K562 (cell line): ENCODE measurements around the gene BSPH1. TPM values are rescaled to one million over a fixed set of nuclear protein-coding genes. Genes with fewer than 3 reads are reported as not detected.

Experiments used
- ATAC-seq: fragments of 200-7000 bp; cut with Tn5 transposase; 3 replicates; pipeline ENCODE4 v1.9.1; 2020; ENCODE audit warnings: moderate library complexity
- BruUV-seq: library from RNA; stranded (reverse); fragments of 400-500 nt; replicated peaks from 2 replicates; lab custom pipeline; 2021; lab: Mats Ljungman, UMichigan
- CTCF ChIA-PET: fragments of 300-600 bp; formaldehyde crosslinking; extraction: SDS; loops from one replicate; lab custom pipeline; 2021; ENCODE audit warnings: low intra/inter-chr PET ratio; lab: Yijun Ruan, JAX
- POLR2A ChIA-PET: fragments of 300-600, 350-650 bp; sonication (Branson Sonifier 250); formaldehyde crosslinking; extraction: SDS; loops from one replicate; lab custom pipeline; 2021; ENCODE audit warnings: antibody characterized with exemption, inconsistent platforms; lab: Yijun Ruan, JAX
- DNase-seq, 4 experiments: peaks; one replicate each; pipeline versions ENCODE4 v3.0.0 to v3.0.0-alpha.2; 2011 to 2018; ENCODE audit warnings: low spot score in 3 of 4, mixed read lengths in 3 of 4; ENCODE audit errors: extremely low read depth in 1 of 4
- FAIRE-seq: peaks from 2 replicates; lab custom pipeline; 2011; peaks lifted over from hg19 to GRCh38; lab: Jason Lieb, UNC
- H2AFZ ChIP-seq: 2 replicates; pipeline ENCODE4 v1.6.0; 2011; ENCODE audit warnings: low read depth, low read length, control low read depth, inconsistent platforms
- H3K27ac ChIP-seq: fragments of 200-600 bp; 3 replicates; pipeline ENCODE4 v1.8.0; 2011; ENCODE audit warnings: low read depth, mild to moderate bottlenecking, control low read depth, inconsistent platforms, low read length, moderate library complexity, mixed read lengths; ENCODE audit errors: extremely low read depth
- H3K27me3 ChIP-seq, 2 experiments: fragments of 300-600 bp in 1 of 2; 2 replicates in 1 of 2; 3 replicates in 1 of 2; pipeline versions ENCODE4 v1.6.0 to v1.8.0; 2011; ENCODE audit warnings: inconsistent platforms in 2 of 2, low read length in 2 of 2, mild to moderate bottlenecking in 1 of 2, mixed read lengths in 1 of 2, moderate library complexity in 1 of 2; ENCODE audit not compliant: control insufficient read depth in 2 of 2, insufficient read depth in 2 of 2
- H3K36me3 ChIP-seq: fragments of 300-600 bp; 3 replicates; pipeline ENCODE4 v1.8.0; 2011; ENCODE audit warnings: mild to moderate bottlenecking, low read length, inconsistent platforms; ENCODE audit not compliant: control insufficient read depth, insufficient read depth
- H3K4me1 ChIP-seq, 2 experiments: fragments of 200-600 bp in 1 of 2; replicated peaks in 1 of 2; 2 replicates in 1 of 2; 3 replicates in 1 of 2; pipeline versions ENCODE4 v1.5.1 to v1.8.0; 2011; ENCODE audit warnings: inconsistent platforms in 2 of 2, low read length in 2 of 2, mild to moderate bottlenecking in 1 of 2, mixed read lengths in 1 of 2, moderate library complexity in 1 of 2; ENCODE audit not compliant: control insufficient read depth in 2 of 2, insufficient read depth in 2 of 2
- H3K4me2 ChIP-seq: 2 replicates; pipeline ENCODE4 v1.6.1; 2011; ENCODE audit warnings: low read length, control low read depth, inconsistent platforms, mixed read lengths; ENCODE audit not compliant: insufficient read depth
- H3K4me3 ChIP-seq: fragments of 200-600 bp; sonication (generic), shearing (Covaris generic); 2 replicates; pipeline ENCODE4 v1.5.1; 2016; ENCODE audit warnings: control low read depth, inconsistent platforms
- H3K79me2 ChIP-seq: fragments of 200-600 bp; 3 replicates; pipeline ENCODE4 v1.8.0; 2011; ENCODE audit warnings: low read length, inconsistent platforms; ENCODE audit not compliant: control insufficient read depth, insufficient read depth
- H3K9ac ChIP-seq, 2 experiments: 2 replicates each; pipeline versions ENCODE4 v1.6.0 to v1.6.1; 2011; ENCODE audit warnings: low read depth in 2 of 2, low read length in 2 of 2, control low read depth in 1 of 2, inconsistent platforms in 1 of 2, mild to moderate bottlenecking in 1 of 2, mixed read lengths in 1 of 2; ENCODE audit not compliant: insufficient read depth in 1 of 2
- H3K9me1 ChIP-seq: one replicate; pipeline ENCODE4 v1.6.0; 2011; ENCODE audit warnings: inconsistent platforms, mild to moderate bottlenecking, low read length, moderate library complexity; ENCODE audit not compliant: control insufficient read depth, insufficient read depth
- H3K9me3 ChIP-seq: replicated peaks from 2 replicates; pipeline ENCODE4 v1.5.1; 2011; ENCODE audit warnings: low read depth, low read length, inconsistent platforms; ENCODE audit not compliant: control insufficient read depth, insufficient read depth
- H4K20me1 ChIP-seq: replicated peaks from 2 replicates; pipeline ENCODE4 v1.6.1; 2011; ENCODE audit warnings: low read length, inconsistent platforms, mixed read lengths; ENCODE audit not compliant: control insufficient read depth, insufficient read depth
- FOXK2 ChIP-seq, 2 experiments: fragments of 450-650 bp; IDR thresholded peaks in 1 of 2; conservative IDR thresholded peaks in 1 of 2; 2 replicates each; pipeline ENCODE4 v1.6.1; 2016; ENCODE audit warnings: low read depth in 2 of 2, mild to moderate bottlenecking in 1 of 2
- L3MBTL2 ChIP-seq: fragments of 450-650 bp; IDR thresholded peaks from 2 replicates; pipeline ENCODE4 v1.6.1; 2016; ENCODE audit warnings: mild to moderate bottlenecking, moderate library complexity
- MXI1 ChIP-seq: IDR thresholded peaks from 2 replicates; pipeline ENCODE4 v1.6.1; 2011; ENCODE audit warnings: low read depth, mild to moderate bottlenecking, improper control_type of control experiment, low read length
- NFE2 ChIP-seq: IDR thresholded peaks from 2 replicates; pipeline ENCODE4 v1.6.1; 2014; ENCODE audit warnings: antibody characterized with exemption, low read depth
- YY1 ChIP-seq, 3 experiments: IDR thresholded peaks; 2 replicates each; pipeline ENCODE4 v1.6.1; 2011; ENCODE audit warnings: low read length in 2 of 3, mild to moderate bottlenecking in 2 of 3, moderate library complexity in 2 of 3, borderline replicate concordance in 1 of 3, control low read depth in 1 of 3, low read depth in 1 of 3; ENCODE audit not compliant: insufficient read depth in 3 of 3, insufficient replicate concordance in 2 of 3, control insufficient read depth in 1 of 3, insufficient read length in 1 of 3; ENCODE audit errors: extremely low read depth in 1 of 3
- ZNF174 ChIP-seq: fragments of 250-450 bp; sonication (Bioruptor Pico); IDR thresholded peaks from 2 replicates; pipeline ENCODE4 v1.4.0; 2020; ENCODE audit warnings: mild to moderate bottlenecking
- ZNF316 ChIP-seq: fragments of 450-650 bp; IDR thresholded peaks from 2 replicates; pipeline ENCODE4 v1.6.1; 2016
- WGBS: fragments of 100-300 bp; shearing (Covaris generic); methylation state at CpG from one replicate; pipeline ENCODE4 v1.1.6; 2016; ENCODE audit warnings: low coverage, mixed read lengths; ENCODE audit not compliant: insufficient coverage; ENCODE audit errors: missing lambda C conversion rate; 5-methylcytosine and 5-hydroxymethylcytosine counted together
- in situ Hi-C: fragments of 300-500 bp; cut with MboI; formaldehyde crosslinking; loops from 4 replicates; pipeline ENCODE4 v1.15.0; 2018; ENCODE audit warnings: inconsistent platforms, mixed read lengths
- intact Hi-C: fragments of 100-400 bp; cut with micrococcal nuclease; formaldehyde crosslinking; loops from 2 replicates; pipeline ENCODE4 v1.14.2; 2022
- polyA plus RNA-seq, 8 experiments: library from polyadenylated mRNA; depleted of rRNA in 4 of 8; stranded (reverse) in 5 of 8; unstranded in 3 of 8; fragments of >200 nt; fragmentation: Nextera tagmentation in 2 of 8; fragmentation: Illumina TruSeq in 1 of 8; extraction: Ambion mirVana in 2 of 8; extraction: Trizol in 1 of 8; gene quantifications; 2 replicates each; pipeline versions ENCODE4 v1.2.1 to v1.2.3, GENCODE V29; 2011 to 2014; ENCODE audit warnings: inconsistent platforms in 1 of 8, missing spikeins in 1 of 8
- total RNA-seq, 7 experiments: library from RNA; depleted of rRNA in 6 of 7; stranded (reverse); fragments of >200 nt in 6 of 7; fragmentation: Illumina TruSeq in 2 of 7; extraction: Trizol in 2 of 7; gene quantifications; 2 replicates each; pipeline versions ENCODE4 v1.2.1 to v1.2.3, GENCODE V29; 2011 to 2021; ENCODE audit warnings: low replicate concordance in 1 of 7
- TF ChIP-seq, protein P1 (sequence below), 2 experiments: IDR thresholded peaks; 2 replicates each; pipeline ENCODE4 v1.6.1; 2011; ENCODE audit warnings: borderline replicate concordance in 1 of 2, control low read depth in 1 of 2, low read depth in 1 of 2, low read length in 1 of 2, mild to moderate bottlenecking in 1 of 2, mixed read lengths in 1 of 2, moderate library complexity in 1 of 2; ENCODE audit not compliant: insufficient read depth in 1 of 2, insufficient read length in 1 of 2, poor library complexity in 1 of 2, severe bottlenecking in 1 of 2; ENCODE audit errors: extremely low read depth in 1 of 2
- TF ChIP-seq, protein P2 (sequence below): fragments of 450-650 bp; IDR thresholded peaks from 2 replicates; pipeline ENCODE4 v1.6.1; 2016; ENCODE audit warnings: mild to moderate bottlenecking, moderate library complexity

The BSPH1 gene
- total and polyA plus RNA-seq, 9 of the 15 experiments (the other 6 are each of a cell fraction or from before 2014, with no cell fraction given): not detected

DNA sequence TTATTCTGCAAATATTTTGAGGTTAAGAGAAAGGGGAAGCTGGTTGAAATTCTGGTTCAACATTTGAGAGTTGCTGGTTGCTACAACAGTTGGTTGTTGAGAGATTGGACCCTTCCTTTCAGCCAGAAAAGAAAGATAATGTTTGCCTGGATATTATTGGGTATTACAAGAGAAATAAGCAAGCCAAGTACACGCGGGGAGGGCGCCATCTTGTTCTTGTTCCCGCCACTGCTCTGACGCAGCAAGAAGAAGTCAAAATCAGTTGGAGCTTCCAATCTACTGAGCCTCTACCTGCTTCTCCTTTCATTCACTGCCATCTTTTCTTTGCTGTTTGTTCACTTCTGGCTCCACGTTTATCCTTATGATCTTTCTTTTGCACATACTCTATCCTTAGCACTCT, 18.4 kb downstream of the BSPH1 start:
- no peak for ATAC-seq
- H3K79me2 ChIP-seq: no peaks in the 10 kb centered on the region
- H2AFZ ChIP-seq: peak overlapping the region; percentile 78
- no peak overlapping the region for H3K27ac ChIP-seq
- in situ Hi-C loops: no loop called here
- peaks cover 3 to 22% of the 10 kb centered on the region in 2 experiments for H3K27me3 ChIP-seq
- 4% methylated on average over 6 of the region's 6 CpGs for WGBS
- no peaks in the 10 kb centered on the region for H3K36me3 ChIP-seq
- H3K9me1 ChIP-seq: no peaks in the 10 kb centered on the region
- DNase-seq: no peak
- peak overlapping the region; percentile 43; the same call in 1 of the 2 replicates for H3K4me2 ChIP-seq
- no TSS peak for BruUV-seq
- POLR2A ChIA-PET: interaction anchor here (1.1 kb wide), 1 partner anchor 62 kb away, joined by 3 read pairs; no protein-coding TSS in a partner anchor
- no peaks in the 10 kb centered on the region; a peak in 1 of 5 replicates for H3K4me1 ChIP-seq
- CTCF ChIA-PET: no interaction called here
- intact Hi-C loops: no loop called here
- no peak for FAIRE-seq
- H3K9ac ChIP-seq: no peak overlapping the region
- H3K9me3 ChIP-seq: peaks cover 2% of the 10 kb centered on the region; the same call in 1 of the 2 replicates
- no peaks in the 10 kb centered on the region for H4K20me1 ChIP-seq
- H3K4me3 ChIP-seq: no peak overlapping the region
- peak in 2 of 3 experiments; percentile 18 to 73 for TF ChIP-seq YY1 (IDR thresholded peaks at IDR 0.05; ENCODE audit: borderline replicate concordance in 1 of 3, control insufficient read depth in 1 of 3, extremely low read depth in 1 of 3, insufficient read depth in 3 of 3, insufficient read length in 1 of 3, insufficient replicate concordance in 2 of 3, low read depth in 1 of 3, low read length in 2 of 3)
- TF ChIP-seq, protein P1, sequence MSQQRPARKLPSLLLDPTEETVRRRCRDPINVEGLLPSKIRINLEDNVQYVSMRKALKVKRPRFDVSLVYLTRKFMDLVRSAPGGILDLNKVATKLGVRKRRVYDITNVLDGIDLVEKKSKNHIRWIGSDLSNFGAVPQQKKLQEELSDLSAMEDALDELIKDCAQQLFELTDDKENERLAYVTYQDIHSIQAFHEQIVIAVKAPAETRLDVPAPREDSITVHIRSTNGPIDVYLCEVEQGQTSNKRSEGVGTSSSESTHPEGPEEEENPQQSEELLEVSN (IDR thresholded peaks at IDR 0.05; ENCODE audit: borderline replicate concordance in 1 of 2, extremely low read depth in 1 of 2, insufficient read depth in 1 of 2, insufficient read length in 1 of 2, low read depth in 1 of 2, low read length in 1 of 2, poor library complexity in 1 of 2, severe bottlenecking in 1 of 2): peak; percentile 24 to 59
- TF ChIP-seq, protein P2, sequence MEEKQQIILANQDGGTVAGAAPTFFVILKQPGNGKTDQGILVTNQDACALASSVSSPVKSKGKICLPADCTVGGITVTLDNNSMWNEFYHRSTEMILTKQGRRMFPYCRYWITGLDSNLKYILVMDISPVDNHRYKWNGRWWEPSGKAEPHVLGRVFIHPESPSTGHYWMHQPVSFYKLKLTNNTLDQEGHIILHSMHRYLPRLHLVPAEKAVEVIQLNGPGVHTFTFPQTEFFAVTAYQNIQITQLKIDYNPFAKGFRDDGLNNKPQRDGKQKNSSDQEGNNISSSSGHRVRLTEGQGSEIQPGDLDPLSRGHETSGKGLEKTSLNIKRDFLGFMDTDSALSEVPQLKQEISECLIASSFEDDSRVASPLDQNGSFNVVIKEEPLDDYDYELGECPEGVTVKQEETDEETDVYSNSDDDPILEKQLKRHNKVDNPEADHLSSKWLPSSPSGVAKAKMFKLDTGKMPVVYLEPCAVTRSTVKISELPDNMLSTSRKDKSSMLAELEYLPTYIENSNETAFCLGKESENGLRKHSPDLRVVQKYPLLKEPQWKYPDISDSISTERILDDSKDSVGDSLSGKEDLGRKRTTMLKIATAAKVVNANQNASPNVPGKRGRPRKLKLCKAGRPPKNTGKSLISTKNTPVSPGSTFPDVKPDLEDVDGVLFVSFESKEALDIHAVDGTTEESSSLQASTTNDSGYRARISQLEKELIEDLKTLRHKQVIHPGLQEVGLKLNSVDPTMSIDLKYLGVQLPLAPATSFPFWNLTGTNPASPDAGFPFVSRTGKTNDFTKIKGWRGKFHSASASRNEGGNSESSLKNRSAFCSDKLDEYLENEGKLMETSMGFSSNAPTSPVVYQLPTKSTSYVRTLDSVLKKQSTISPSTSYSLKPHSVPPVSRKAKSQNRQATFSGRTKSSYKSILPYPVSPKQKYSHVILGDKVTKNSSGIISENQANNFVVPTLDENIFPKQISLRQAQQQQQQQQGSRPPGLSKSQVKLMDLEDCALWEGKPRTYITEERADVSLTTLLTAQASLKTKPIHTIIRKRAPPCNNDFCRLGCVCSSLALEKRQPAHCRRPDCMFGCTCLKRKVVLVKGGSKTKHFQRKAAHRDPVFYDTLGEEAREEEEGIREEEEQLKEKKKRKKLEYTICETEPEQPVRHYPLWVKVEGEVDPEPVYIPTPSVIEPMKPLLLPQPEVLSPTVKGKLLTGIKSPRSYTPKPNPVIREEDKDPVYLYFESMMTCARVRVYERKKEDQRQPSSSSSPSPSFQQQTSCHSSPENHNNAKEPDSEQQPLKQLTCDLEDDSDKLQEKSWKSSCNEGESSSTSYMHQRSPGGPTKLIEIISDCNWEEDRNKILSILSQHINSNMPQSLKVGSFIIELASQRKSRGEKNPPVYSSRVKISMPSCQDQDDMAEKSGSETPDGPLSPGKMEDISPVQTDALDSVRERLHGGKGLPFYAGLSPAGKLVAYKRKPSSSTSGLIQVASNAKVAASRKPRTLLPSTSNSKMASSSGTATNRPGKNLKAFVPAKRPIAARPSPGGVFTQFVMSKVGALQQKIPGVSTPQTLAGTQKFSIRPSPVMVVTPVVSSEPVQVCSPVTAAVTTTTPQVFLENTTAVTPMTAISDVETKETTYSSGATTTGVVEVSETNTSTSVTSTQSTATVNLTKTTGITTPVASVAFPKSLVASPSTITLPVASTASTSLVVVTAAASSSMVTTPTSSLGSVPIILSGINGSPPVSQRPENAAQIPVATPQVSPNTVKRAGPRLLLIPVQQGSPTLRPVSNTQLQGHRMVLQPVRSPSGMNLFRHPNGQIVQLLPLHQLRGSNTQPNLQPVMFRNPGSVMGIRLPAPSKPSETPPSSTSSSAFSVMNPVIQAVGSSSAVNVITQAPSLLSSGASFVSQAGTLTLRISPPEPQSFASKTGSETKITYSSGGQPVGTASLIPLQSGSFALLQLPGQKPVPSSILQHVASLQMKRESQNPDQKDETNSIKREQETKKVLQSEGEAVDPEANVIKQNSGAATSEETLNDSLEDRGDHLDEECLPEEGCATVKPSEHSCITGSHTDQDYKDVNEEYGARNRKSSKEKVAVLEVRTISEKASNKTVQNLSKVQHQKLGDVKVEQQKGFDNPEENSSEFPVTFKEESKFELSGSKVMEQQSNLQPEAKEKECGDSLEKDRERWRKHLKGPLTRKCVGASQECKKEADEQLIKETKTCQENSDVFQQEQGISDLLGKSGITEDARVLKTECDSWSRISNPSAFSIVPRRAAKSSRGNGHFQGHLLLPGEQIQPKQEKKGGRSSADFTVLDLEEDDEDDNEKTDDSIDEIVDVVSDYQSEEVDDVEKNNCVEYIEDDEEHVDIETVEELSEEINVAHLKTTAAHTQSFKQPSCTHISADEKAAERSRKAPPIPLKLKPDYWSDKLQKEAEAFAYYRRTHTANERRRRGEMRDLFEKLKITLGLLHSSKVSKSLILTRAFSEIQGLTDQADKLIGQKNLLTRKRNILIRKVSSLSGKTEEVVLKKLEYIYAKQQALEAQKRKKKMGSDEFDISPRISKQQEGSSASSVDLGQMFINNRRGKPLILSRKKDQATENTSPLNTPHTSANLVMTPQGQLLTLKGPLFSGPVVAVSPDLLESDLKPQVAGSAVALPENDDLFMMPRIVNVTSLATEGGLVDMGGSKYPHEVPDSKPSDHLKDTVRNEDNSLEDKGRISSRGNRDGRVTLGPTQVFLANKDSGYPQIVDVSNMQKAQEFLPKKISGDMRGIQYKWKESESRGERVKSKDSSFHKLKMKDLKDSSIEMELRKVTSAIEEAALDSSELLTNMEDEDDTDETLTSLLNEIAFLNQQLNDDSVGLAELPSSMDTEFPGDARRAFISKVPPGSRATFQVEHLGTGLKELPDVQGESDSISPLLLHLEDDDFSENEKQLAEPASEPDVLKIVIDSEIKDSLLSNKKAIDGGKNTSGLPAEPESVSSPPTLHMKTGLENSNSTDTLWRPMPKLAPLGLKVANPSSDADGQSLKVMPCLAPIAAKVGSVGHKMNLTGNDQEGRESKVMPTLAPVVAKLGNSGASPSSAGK: peak; percentile 45
- TF ChIP-seq NFE2: 0 out of 2 replicates have a peak, but pooled peaks have one; percentile 15
- TF ChIP-seq MXI1: no peak
- TF ChIP-seq L3MBTL2: peak; percentile 65
- no peak for TF ChIP-seq ZNF174 (CRISPR knock-in tag)
- peak; percentile 3; the same call in 1 of the 2 replicates for TF ChIP-seq ZNF316
- no peak for TF ChIP-seq FOXK2 (conservative IDR thresholded peaks at IDR 0.05 in 1 of 2, IDR thresholded peaks at IDR 0.05 in 1 of 2; ENCODE audit: low read depth in 2 of 2)
